ENCODE data around the gene ATP2B2. TPM values are rescaled to one million over a fixed set of nuclear protein-coding genes. Genes with fewer than 3 reads are reported as not detected.

Gene ATP2B2
- total and polyA plus RNA-seq, 10 of the 15 experiments (the other 5 are each of a cell fraction or from before 2014, with no cell fraction given), result 0.04 TPM; not detected in 9

- TF ChIP-seq, protein P1, sequence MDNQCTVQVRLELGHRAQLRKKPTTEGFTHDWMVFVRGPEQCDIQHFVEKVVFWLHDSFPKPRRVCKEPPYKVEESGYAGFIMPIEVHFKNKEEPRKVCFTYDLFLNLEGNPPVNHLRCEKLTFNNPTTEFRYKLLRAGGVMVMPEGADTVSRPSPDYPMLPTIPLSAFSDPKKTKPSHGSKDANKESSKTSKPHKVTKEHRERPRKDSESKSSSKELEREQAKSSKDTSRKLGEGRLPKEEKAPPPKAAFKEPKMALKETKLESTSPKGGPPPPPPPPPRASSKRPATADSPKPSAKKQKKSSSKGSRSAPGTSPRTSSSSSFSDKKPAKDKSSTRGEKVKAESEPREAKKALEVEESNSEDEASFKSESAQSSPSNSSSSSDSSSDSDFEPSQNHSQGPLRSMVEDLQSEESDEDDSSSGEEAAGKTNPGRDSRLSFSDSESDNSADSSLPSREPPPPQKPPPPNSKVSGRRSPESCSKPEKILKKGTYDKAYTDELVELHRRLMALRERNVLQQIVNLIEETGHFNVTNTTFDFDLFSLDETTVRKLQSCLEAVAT (IDR thresholded peaks at IDR 0.05), result no peak
- TF ChIP-seq RBBP5 (conservative IDR thresholded peaks at IDR 0.05) (no peak), YBX1 (IDR thresholded peaks at IDR 0.05) (no peak), ETV6 (conservative IDR thresholded peaks at IDR 0.05 in 1 of 2, IDR thresholded peaks at IDR 0.05 in 1 of 2; ENCODE audit: borderline replicate concordance in 1 of 2, low read depth in 1 of 2) (no peak)
Measured at GRCh38 chr3:10508619-10509260, 3.4 kb upstream of the ATP2B2 start (continued).

GRCh38 chr3:10508235-10508618, 2.8 kb upstream of the ATP2B2 start:
- DNase-seq (ENCODE audit: low read depth, low spot score) (no peak), ATAC-seq (no peak), FAIRE-seq (no peak)
- ChIA-PET CTCF (no interaction called here), POLR2A (no interaction called here), SMC1A (ENCODE audit: uncharacterized antibody, unreplicated experiment) (no interaction called here), RAD21 (ENCODE audit: unreplicated experiment) (no interaction called here)
- Histone ChIP-seq H3K79me2 (ENCODE audit: control insufficient read depth, insufficient read depth, low read length) (no peaks in the 10 kb centered on the region), H3K4me3 (no peak overlapping the region), H3K27ac (ENCODE audit: control insufficient read depth, insufficient read depth) (no peak overlapping the region), H3K9ac (ENCODE audit: control insufficient read depth, insufficient read depth, low read length) (no peak overlapping the region), H3K27me3 (replicated peaks in 1 of 2; ENCODE audit: control insufficient read depth in 2 of 2, insufficient read depth in 2 of 2, low read length in 1 of 2) (peaks cover 0 to 3% of the 10 kb centered on the region in 2 experiments; a peak in 3 of 4 replicates), H3K4me1 (ENCODE audit: control insufficient read depth, insufficient read depth, low read length) (no peaks in the 10 kb centered on the region), H2AFZ (ENCODE audit: control insufficient read depth, low read depth, low read length) (no peak overlapping the region), H3K9me3 (replicated peaks; ENCODE audit: control insufficient read depth, insufficient read depth, low read length) (no peaks in the 10 kb centered on the region), H3K36me3 (ENCODE audit: control insufficient read depth in 2 of 2, insufficient read depth in 2 of 2, low read length in 1 of 2) (no peaks in the 10 kb centered on the region), H3K4me2 (ENCODE audit: control insufficient read depth, insufficient read depth) (no peak overlapping the region), H4K20me1 (ENCODE audit: control insufficient read depth, insufficient read depth) (no peaks in the 10 kb centered on the region)
- intact Hi-C loops (cut with micrococcal nuclease; ENCODE audit: unreplicated experiment) (no loop called here), in situ Hi-C loops (cut with MboI) (no loop called here)
- BruUV-seq (replicated peaks), result no TSS peak
- TF ChIP-seq MEF2A (IDR thresholded peaks at IDR 0.05; ENCODE audit: insufficient read depth, low read depth, low read length) (no peak), SREBF2 (IDR thresholded peaks at IDR 0.05; ENCODE audit: low read length) (no peak), WRNIP1 (IDR thresholded peaks at IDR 0.05; ENCODE audit: borderline replicate concordance, low read depth, low read length) (no peak), JUNB (IDR thresholded peaks at IDR 0.05) (no peak), GATAD2B (conservative IDR thresholded peaks at IDR 0.05; ENCODE audit: low read depth) (no peak), NR2F1 (conservative IDR thresholded peaks at IDR 0.05) (no peak), PRDM15 (CRISPR knock-in tag; IDR thresholded peaks at IDR 0.05) (no peak), HSF1 (IDR thresholded peaks at IDR 0.05; ENCODE audit: low read depth, low read length) (no peak), MYB (IDR thresholded peaks at IDR 0.05; ENCODE audit: borderline replicate concordance, low read depth, low read length) (no peak), GABPA (IDR thresholded peaks at IDR 0.05; ENCODE audit: low read depth) (no peak), NFYA (IDR thresholded peaks at IDR 0.05; ENCODE audit: borderline replicate concordance, low read depth, low read length) (no peak)
- TF ChIP-seq, protein P1 (IDR thresholded peaks at IDR 0.05), result no peak
- WGBS (ENCODE audit: insufficient coverage, insufficient replicate concordance, low lambda C conversion rate, missing lambda C conversion rate), result 23% methylated on average over 3 of the region's 3 CpGs
